H1 (cell line): ENCODE results near the gene ATG2B. TPM values are rescaled to one million over a fixed set of nuclear protein-coding genes. Genes with fewer than 3 reads are reported as not detected.

Source experiments
- CTCF ChIA-PET: fragments of 300-600 bp; sonication (Branson Sonifier 250); formaldehyde crosslinking; loops from one replicate; lab custom pipeline; 2021; ENCODE audit not compliant: partially characterized antibody; lab: Charles Lee
- POLR2A ChIA-PET: fragments of 300-600 bp; sonication (Branson Sonifier 250); formaldehyde crosslinking; loops from one replicate; lab custom pipeline; 2021; ENCODE audit warnings: inconsistent platforms; ENCODE audit not compliant: partially characterized antibody; lab: Charles Lee
- DNase-seq, 2 experiments: peaks; one replicate each; pipeline versions ENCODE4 v3.0.0 to v3.0.0-alpha.2; 2010 to 2022; ENCODE audit warnings: low spot score in 2 of 2, low read depth in 1 of 2, mixed read lengths in 1 of 2
- FAIRE-seq: peaks from 2 replicates; lab custom pipeline; 2011; peaks lifted over from hg19 to GRCh38; lab: Jason Lieb, UNC
- H2AFZ ChIP-seq: 2 replicates; pipeline ENCODE4 v1.8.1; 2012; ENCODE audit warnings: low read length, inconsistent platforms
- H2AK5ac ChIP-seq: 2 replicates; pipeline ENCODE4 v1.6.1; 2013; ENCODE audit warnings: low read depth, low read length
- H2BK120ac ChIP-seq: replicated peaks from 2 replicates; pipeline ENCODE3; 2013; ENCODE audit warnings: low read depth, low read length, inconsistent platforms
- H2BK12ac ChIP-seq: 2 replicates; pipeline ENCODE4 v1.6.1; 2013; ENCODE audit warnings: low read depth, low read length
- H2BK15ac ChIP-seq: 2 replicates; pipeline ENCODE4 v1.6.1; 2013; ENCODE audit warnings: low read length
- H2BK20ac ChIP-seq: 2 replicates; pipeline ENCODE4 v1.6.1; 2013; ENCODE audit warnings: low read length
- H2BK5ac ChIP-seq: 2 replicates; pipeline ENCODE4 v1.6.1; 2013; ENCODE audit warnings: low read depth, low read length
- H3K14ac ChIP-seq: 2 replicates; pipeline ENCODE4 v1.6.1; 2013; ENCODE audit warnings: inconsistent platforms; ENCODE audit not compliant: insufficient read length
- H3K18ac ChIP-seq: 2 replicates; pipeline ENCODE4 v1.6.1; 2013; ENCODE audit warnings: low read length; ENCODE audit errors: extremely low read depth
- H3K23ac ChIP-seq: 2 replicates; pipeline ENCODE4 v1.6.1; 2013; ENCODE audit warnings: inconsistent platforms; ENCODE audit not compliant: insufficient read length
- H3K23me2 ChIP-seq: 2 replicates; pipeline ENCODE4 v1.6.1; 2013; ENCODE audit warnings: low read depth, low read length
- H3K27ac ChIP-seq: 2 replicates; pipeline ENCODE4 v1.6.1; 2011; ENCODE audit warnings: low read depth, low read length, inconsistent platforms
- H3K27me3 ChIP-seq, 4 experiments: replicated peaks in 1 of 4; 1 replicate in 1 of 4; 2 replicates in 3 of 4; pipeline versions ENCODE4 v1.6.1 to v1.8.1; 2011 to 2013; ENCODE audit warnings: low read length in 3 of 4, mild to moderate bottlenecking in 3 of 4, inconsistent platforms in 2 of 4, mixed read lengths in 2 of 4, moderate library complexity in 1 of 4; ENCODE audit not compliant: control insufficient read depth in 3 of 4, insufficient read depth in 3 of 4; ENCODE audit errors: extremely low read depth in 1 of 4
- H3K36me3 ChIP-seq, 4 experiments: 2 replicates each; pipeline versions ENCODE4 v1.6.1 to v1.8.1; 2011 to 2013; ENCODE audit warnings: mild to moderate bottlenecking in 4 of 4, low read length in 3 of 4, moderate library complexity in 2 of 4, control low read depth in 1 of 4, inconsistent platforms in 1 of 4; ENCODE audit not compliant: insufficient read depth in 4 of 4, control insufficient read depth in 2 of 4
- H3K4ac ChIP-seq: replicated peaks from 2 replicates; pipeline ENCODE3; 2013; ENCODE audit warnings: low read length, low read depth, mixed read lengths, inconsistent platforms; ENCODE audit not compliant: insufficient read length
- H3K4me1 ChIP-seq, 4 experiments: replicated peaks in 1 of 4; 1 replicate in 1 of 4; 2 replicates in 3 of 4; pipeline versions ENCODE4 v1.6.1 to v1.8.1; 2011 to 2013; ENCODE audit warnings: low read length in 3 of 4, inconsistent platforms in 2 of 4, mixed read lengths in 1 of 4; ENCODE audit not compliant: insufficient read depth in 4 of 4, control insufficient read depth in 3 of 4
- H3K4me2 ChIP-seq, 2 experiments: 2 replicates each; pipeline versions ENCODE4 v1.6.1 to v1.8.1; 2011 to 2013; ENCODE audit warnings: low read depth in 2 of 2, low read length in 2 of 2, control low read depth in 1 of 2, inconsistent platforms in 1 of 2, mild to moderate bottlenecking in 1 of 2; ENCODE audit not compliant: insufficient read depth in 1 of 2
- H3K4me3 ChIP-seq, 4 experiments: fragments of 200-600, 300-600 bp in 1 of 4; sonication (generic), shearing (Covaris generic), sonication (Bioruptor Twin) in 1 of 4; 2 replicates each; pipeline versions ENCODE4 v1.5.1 to v1.8.1; 2011 to 2016; ENCODE audit warnings: low read length in 4 of 4, low read depth in 3 of 4, control low read depth in 2 of 4, inconsistent platforms in 2 of 4, mild to moderate bottlenecking in 2 of 4, mixed read lengths in 1 of 4, moderate library complexity in 1 of 4; ENCODE audit not compliant: insufficient read depth in 2 of 4; ENCODE audit errors: extremely low read depth in 1 of 4
- H3K56ac ChIP-seq: replicated peaks from 2 replicates; pipeline ENCODE3; 2013; ENCODE audit warnings: low read depth, mild to moderate bottlenecking, mixed read lengths, low read length, inconsistent platforms; ENCODE audit not compliant: insufficient read length
- H3K79me1 ChIP-seq: 2 replicates; pipeline ENCODE4 v1.6.1; 2013; ENCODE audit warnings: low read depth, low read length, control low read depth
- H3K79me2 ChIP-seq, 2 experiments: 2 replicates each; pipeline versions ENCODE4 v1.6.1 to v1.8.1; 2012 to 2013; ENCODE audit warnings: low read length in 2 of 2, mild to moderate bottlenecking in 2 of 2, inconsistent platforms in 1 of 2; ENCODE audit not compliant: insufficient read depth in 2 of 2, control insufficient read depth in 1 of 2
- H3K9ac ChIP-seq, 4 experiments: replicated peaks in 1 of 4; 1 replicate in 1 of 4; 2 replicates in 3 of 4; pipeline versions ENCODE4 v1.6.1 to v1.8.1; 2011 to 2013; ENCODE audit warnings: low read depth in 3 of 4, low read length in 3 of 4, control low read depth in 2 of 4, mild to moderate bottlenecking in 2 of 4, moderate library complexity in 2 of 4, inconsistent platforms in 1 of 4; ENCODE audit errors: extremely low read depth in 1 of 4
- H3K9me3 ChIP-seq, 2 experiments: 2 replicates each; pipeline versions ENCODE4 v1.6.1 to v1.8.1; 2012 to 2013; ENCODE audit warnings: mild to moderate bottlenecking in 2 of 2, moderate library complexity in 2 of 2, control low read depth in 1 of 2, inconsistent platforms in 1 of 2, low read depth in 1 of 2, low read length in 1 of 2, mixed read lengths in 1 of 2; ENCODE audit not compliant: insufficient read depth in 2 of 2
- H4K20me1 ChIP-seq, 2 experiments: replicated peaks in 1 of 2; 2 replicates each; pipeline versions ENCODE3 to v1.8.1; 2011 to 2013; ENCODE audit warnings: inconsistent platforms in 2 of 2, low read length in 2 of 2, mild to moderate bottlenecking in 1 of 2; ENCODE audit not compliant: insufficient read depth in 2 of 2, control insufficient read depth in 1 of 2
- H4K5ac ChIP-seq: 2 replicates; pipeline ENCODE4 v1.6.1; 2013; ENCODE audit warnings: low read length, low read depth, mixed read lengths, inconsistent platforms; ENCODE audit not compliant: insufficient read length
- H4K8ac ChIP-seq: 2 replicates; pipeline ENCODE4 v1.8.0; 2013; ENCODE audit warnings: mild to moderate bottlenecking, moderate library complexity, low read length, inconsistent platforms; ENCODE audit not compliant: insufficient read depth; ENCODE audit errors: extremely low read depth
- H4K91ac ChIP-seq: replicated peaks from 2 replicates; pipeline ENCODE3; 2013; ENCODE audit warnings: low read length, mixed read lengths, inconsistent platforms; ENCODE audit not compliant: insufficient read length
- WGBS, 2 experiments: shearing (Covaris generic) in 1 of 2; methylation state at CpG; one replicate each; pipeline versions ENCODE4 v1.1.6 to v1.1.7; 2013 to 2015; ENCODE audit warnings: low lambda C conversion rate in 2 of 2, mixed read lengths in 2 of 2, inconsistent platforms in 1 of 2, low coverage in 1 of 2, missing lambda C conversion rate in 1 of 2; ENCODE audit not compliant: insufficient replicate concordance in 2 of 2, insufficient coverage in 1 of 2, insufficient read length in 1 of 2; ENCODE audit errors: extremely low coverage in 1 of 2, missing lambda C conversion rate in 1 of 2; 5-methylcytosine and 5-hydroxymethylcytosine counted together
- polyA plus RNA-seq, 7 experiments: library from polyadenylated mRNA; depleted of rRNA in 3 of 7; stranded (reverse) in 5 of 7; unstranded in 2 of 7; fragments of >200 nt in 5 of 7; fragments of 200-250 nt in 2 of 7; gene quantifications; 1 replicate in 5 of 7; 2 replicates in 1 of 7; 4 replicates in 1 of 7; pipeline versions ENCODE4 v1.2.1 to v1.2.3, GENCODE V29; 2011 to 2013; ENCODE audit warnings: missing spikeins in 2 of 7, mixed read lengths in 2 of 7
- total RNA-seq: library from RNA; stranded (reverse); fragmentation: NEBNext Ultra II Directional; extraction: Animal tissue kit (Norgen Biotek cat#: 25700); gene quantifications from 2 replicates; pipeline ENCODE4 v1.2.1, GENCODE V29; 2021
- TF ChIP-seq, protein P1 (sequence below): fragments of 300-600 bp; sonication (generic); IDR thresholded peaks from 2 replicates; pipeline ENCODE4 v1.7.1; 2012; ENCODE audit warnings: low read length, moderate library complexity, mild to moderate bottlenecking, inconsistent platforms; ENCODE audit not compliant: insufficient replicate concordance

Gene ATG2B
- total and polyA plus RNA-seq, 2 of the 8 experiments (the other 6 are each of a cell fraction or from before 2014, with no cell fraction given): 4.6 to 14.4 TPM

DNA sequence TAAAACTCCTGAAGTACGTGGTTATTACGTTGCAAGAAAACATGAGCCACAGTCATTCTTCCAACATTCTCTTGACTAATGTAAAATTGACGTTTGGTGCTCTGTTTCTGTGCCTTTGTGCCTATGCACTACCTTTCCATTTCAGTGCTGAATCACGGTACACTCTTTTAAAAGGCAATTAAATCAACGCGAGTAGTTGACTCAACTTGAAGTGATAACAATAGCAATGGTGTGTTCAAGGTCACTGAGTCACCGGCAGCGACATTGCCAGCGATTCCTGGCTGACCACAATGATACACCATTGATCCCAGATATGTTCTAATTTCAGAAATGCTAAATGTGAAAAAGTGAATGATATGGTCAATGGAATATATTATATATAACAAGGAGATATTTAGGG, 46.6 kb upstream of the ATG2B start:
- H3K27ac ChIP-seq: no peak overlapping the region
- H3K79me2 ChIP-seq: no peaks in the 10 kb centered on the region
- no peak overlapping the region for H2AFZ ChIP-seq
- no peaks in the 10 kb centered on the region for H3K27me3 ChIP-seq
- no peak overlapping the region for H3K14ac ChIP-seq
- no peak overlapping the region for H2AK5ac ChIP-seq
- H4K20me1 ChIP-seq: no peaks in the 10 kb centered on the region
- no peak overlapping the region for H3K23ac ChIP-seq
- WGBS, 2 experiments: 97% methylated on average over 9 of the region's 9 CpGs; no CpG with 5 or more reads in 1 of the 2 experiments
- no peaks in the 10 kb centered on the region for H3K23me2 ChIP-seq
- no peak overlapping the region for H3K4ac ChIP-seq
- H3K9me3 ChIP-seq: no peaks in the 10 kb centered on the region
- no peaks in the 10 kb centered on the region for H3K79me1 ChIP-seq
- H4K91ac ChIP-seq: no peak overlapping the region
- no peak for DNase-seq
- ChIA-PET POLR2A (no interaction called here), CTCF (no interaction called here)
- H4K8ac ChIP-seq: no peak overlapping the region
- no peak overlapping the region for H3K56ac ChIP-seq
- no peak overlapping the region for H3K18ac ChIP-seq
- H2BK12ac ChIP-seq: no peak overlapping the region
- no peak overlapping the region for H4K5ac ChIP-seq
- H2BK20ac ChIP-seq: no peak overlapping the region
- H2BK120ac ChIP-seq: no peak overlapping the region
- H3K4me3 ChIP-seq: no peak overlapping the region
- H3K4me1 ChIP-seq: no peaks in the 10 kb centered on the region
- no peak for FAIRE-seq
- no peak overlapping the region for H3K4me2 ChIP-seq
- no peak overlapping the region for H3K9ac ChIP-seq
- no peak overlapping the region for H2BK5ac ChIP-seq
- no peaks in the 10 kb centered on the region for H3K36me3 ChIP-seq
- H2BK15ac ChIP-seq: no peak overlapping the region
- TF ChIP-seq, protein P1, sequence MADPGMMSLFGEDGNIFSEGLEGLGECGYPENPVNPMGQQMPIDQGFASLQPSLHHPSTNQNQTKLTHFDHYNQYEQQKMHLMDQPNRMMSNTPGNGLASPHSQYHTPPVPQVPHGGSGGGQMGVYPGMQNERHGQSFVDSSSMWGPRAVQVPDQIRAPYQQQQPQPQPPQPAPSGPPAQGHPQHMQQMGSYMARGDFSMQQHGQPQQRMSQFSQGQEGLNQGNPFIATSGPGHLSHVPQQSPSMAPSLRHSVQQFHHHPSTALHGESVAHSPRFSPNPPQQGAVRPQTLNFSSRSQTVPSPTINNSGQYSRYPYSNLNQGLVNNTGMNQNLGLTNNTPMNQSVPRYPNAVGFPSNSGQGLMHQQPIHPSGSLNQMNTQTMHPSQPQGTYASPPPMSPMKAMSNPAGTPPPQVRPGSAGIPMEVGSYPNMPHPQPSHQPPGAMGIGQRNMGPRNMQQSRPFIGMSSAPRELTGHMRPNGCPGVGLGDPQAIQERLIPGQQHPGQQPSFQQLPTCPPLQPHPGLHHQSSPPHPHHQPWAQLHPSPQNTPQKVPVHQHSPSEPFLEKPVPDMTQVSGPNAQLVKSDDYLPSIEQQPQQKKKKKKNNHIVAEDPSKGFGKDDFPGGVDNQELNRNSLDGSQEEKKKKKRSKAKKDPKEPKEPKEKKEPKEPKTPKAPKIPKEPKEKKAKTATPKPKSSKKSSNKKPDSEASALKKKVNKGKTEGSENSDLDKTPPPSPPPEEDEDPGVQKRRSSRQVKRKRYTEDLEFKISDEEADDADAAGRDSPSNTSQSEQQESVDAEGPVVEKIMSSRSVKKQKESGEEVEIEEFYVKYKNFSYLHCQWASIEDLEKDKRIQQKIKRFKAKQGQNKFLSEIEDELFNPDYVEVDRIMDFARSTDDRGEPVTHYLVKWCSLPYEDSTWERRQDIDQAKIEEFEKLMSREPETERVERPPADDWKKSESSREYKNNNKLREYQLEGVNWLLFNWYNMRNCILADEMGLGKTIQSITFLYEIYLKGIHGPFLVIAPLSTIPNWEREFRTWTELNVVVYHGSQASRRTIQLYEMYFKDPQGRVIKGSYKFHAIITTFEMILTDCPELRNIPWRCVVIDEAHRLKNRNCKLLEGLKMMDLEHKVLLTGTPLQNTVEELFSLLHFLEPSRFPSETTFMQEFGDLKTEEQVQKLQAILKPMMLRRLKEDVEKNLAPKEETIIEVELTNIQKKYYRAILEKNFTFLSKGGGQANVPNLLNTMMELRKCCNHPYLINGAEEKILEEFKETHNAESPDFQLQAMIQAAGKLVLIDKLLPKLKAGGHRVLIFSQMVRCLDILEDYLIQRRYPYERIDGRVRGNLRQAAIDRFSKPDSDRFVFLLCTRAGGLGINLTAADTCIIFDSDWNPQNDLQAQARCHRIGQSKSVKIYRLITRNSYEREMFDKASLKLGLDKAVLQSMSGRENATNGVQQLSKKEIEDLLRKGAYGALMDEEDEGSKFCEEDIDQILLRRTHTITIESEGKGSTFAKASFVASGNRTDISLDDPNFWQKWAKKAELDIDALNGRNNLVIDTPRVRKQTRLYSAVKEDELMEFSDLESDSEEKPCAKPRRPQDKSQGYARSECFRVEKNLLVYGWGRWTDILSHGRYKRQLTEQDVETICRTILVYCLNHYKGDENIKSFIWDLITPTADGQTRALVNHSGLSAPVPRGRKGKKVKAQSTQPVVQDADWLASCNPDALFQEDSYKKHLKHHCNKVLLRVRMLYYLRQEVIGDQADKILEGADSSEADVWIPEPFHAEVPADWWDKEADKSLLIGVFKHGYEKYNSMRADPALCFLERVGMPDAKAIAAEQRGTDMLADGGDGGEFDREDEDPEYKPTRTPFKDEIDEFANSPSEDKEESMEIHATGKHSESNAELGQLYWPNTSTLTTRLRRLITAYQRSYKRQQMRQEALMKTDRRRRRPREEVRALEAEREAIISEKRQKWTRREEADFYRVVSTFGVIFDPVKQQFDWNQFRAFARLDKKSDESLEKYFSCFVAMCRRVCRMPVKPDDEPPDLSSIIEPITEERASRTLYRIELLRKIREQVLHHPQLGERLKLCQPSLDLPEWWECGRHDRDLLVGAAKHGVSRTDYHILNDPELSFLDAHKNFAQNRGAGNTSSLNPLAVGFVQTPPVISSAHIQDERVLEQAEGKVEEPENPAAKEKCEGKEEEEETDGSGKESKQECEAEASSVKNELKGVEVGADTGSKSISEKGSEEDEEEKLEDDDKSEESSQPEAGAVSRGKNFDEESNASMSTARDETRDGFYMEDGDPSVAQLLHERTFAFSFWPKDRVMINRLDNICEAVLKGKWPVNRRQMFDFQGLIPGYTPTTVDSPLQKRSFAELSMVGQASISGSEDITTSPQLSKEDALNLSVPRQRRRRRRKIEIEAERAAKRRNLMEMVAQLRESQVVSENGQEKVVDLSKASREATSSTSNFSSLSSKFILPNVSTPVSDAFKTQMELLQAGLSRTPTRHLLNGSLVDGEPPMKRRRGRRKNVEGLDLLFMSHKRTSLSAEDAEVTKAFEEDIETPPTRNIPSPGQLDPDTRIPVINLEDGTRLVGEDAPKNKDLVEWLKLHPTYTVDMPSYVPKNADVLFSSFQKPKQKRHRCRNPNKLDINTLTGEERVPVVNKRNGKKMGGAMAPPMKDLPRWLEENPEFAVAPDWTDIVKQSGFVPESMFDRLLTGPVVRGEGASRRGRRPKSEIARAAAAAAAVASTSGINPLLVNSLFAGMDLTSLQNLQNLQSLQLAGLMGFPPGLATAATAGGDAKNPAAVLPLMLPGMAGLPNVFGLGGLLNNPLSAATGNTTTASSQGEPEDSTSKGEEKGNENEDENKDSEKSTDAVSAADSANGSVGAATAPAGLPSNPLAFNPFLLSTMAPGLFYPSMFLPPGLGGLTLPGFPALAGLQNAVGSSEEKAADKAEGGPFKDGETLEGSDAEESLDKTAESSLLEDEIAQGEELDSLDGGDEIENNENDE: no peak
